HepG2 (cell line): ENCODE results near the gene RPS8. TPM values are rescaled to one million over a fixed set of nuclear protein-coding genes. Genes with fewer than 3 reads are reported as not detected.

Source experiments
- ATM ChIP-seq: fragments of 450-650 bp; IDR thresholded peaks from 2 replicates; pipeline ENCODE4 v1.7.1; 2017; ENCODE audit warnings: mild to moderate bottlenecking, borderline replicate concordance
- FOXK1 ChIP-seq: sonication (generic); formaldehyde crosslinking; IDR thresholded peaks from 2 replicates; pipeline ENCODE4 v1.4.0; 2020; ENCODE audit warnings: low read depth, missing genetic modification reagents, borderline replicate concordance
- HNRNPUL1 ChIP-seq: fragments of 200-400 bp; formaldehyde crosslinking; IDR thresholded peaks from 2 replicates; pipeline ENCODE4 v1.6.1; 2017; ENCODE audit warnings: low read depth, mild to moderate bottlenecking, low read length, moderate library complexity
- HOXA9 ChIP-seq: sonication (generic); formaldehyde crosslinking; IDR thresholded peaks from 2 replicates; pipeline ENCODE4 v1.8.1; 2022; ENCODE audit warnings: missing genetic modification reagents, mild to moderate bottlenecking, moderate library complexity, borderline replicate concordance
- KDM5B ChIP-seq: sonication (generic); formaldehyde crosslinking; IDR thresholded peaks from 2 replicates; pipeline ENCODE4 v1.4.0; 2020; ENCODE audit warnings: missing genetic modification reagents, mild to moderate bottlenecking, borderline replicate concordance
- POLR2AphosphoS2 ChIP-seq: IDR thresholded peaks from 2 replicates; pipeline ENCODE4 v1.6.1; 2011; ENCODE audit warnings: low read depth, low read length, improper control_type of control experiment
- SKI ChIP-seq: fragments of 450-650 bp; IDR thresholded peaks from one replicate; pipeline ENCODE4 v1.6.1; 2018; ENCODE audit warnings: mild to moderate bottlenecking; ENCODE audit not compliant: partially characterized antibody
- SMAD9 ChIP-seq: sonication (generic); formaldehyde crosslinking; IDR thresholded peaks from 2 replicates; pipeline ENCODE4 v1.5.1; 2020; ENCODE audit warnings: mild to moderate bottlenecking, missing genetic modification reagents
- YEATS4 ChIP-seq: sonication (generic); formaldehyde crosslinking; IDR thresholded peaks from 2 replicates; pipeline ENCODE4 v1.4.0; 2020; ENCODE audit warnings: missing genetic modification reagents, borderline replicate concordance
- ZFP37 ChIP-seq: sonication (generic); formaldehyde crosslinking; IDR thresholded peaks from 2 replicates; pipeline ENCODE4 v1.4.0; 2020; ENCODE audit warnings: missing genetic modification reagents, borderline replicate concordance
- ZFP90 ChIP-seq: sonication (generic); formaldehyde crosslinking; IDR thresholded peaks from 2 replicates; pipeline ENCODE4 v1.8.0; 2022; ENCODE audit warnings: missing genetic modification reagents, mild to moderate bottlenecking, inconsistent platforms, borderline replicate concordance
- ZNF205 ChIP-seq: IDR thresholded peaks from 2 replicates; pipeline ENCODE4 v1.6.1; 2018; ENCODE audit warnings: missing biosample characterization, missing genetic modification reagents
- ZNF280B ChIP-seq: sonication (generic); formaldehyde crosslinking; IDR thresholded peaks from 2 replicates; pipeline ENCODE4 v1.5.0; 2020; ENCODE audit warnings: missing genetic modification reagents, mild to moderate bottlenecking, borderline replicate concordance
- polyA plus RNA-seq, 8 experiments: library from polyadenylated mRNA; depleted of rRNA in 3 of 8; stranded (reverse) in 7 of 8; unstranded in 1 of 8; fragments of >200 nt; fragmentation: Illumina TruSeq in 4 of 8; extraction: Trizol in 4 of 8; gene quantifications; 2 replicates each; pipeline versions ENCODE4 v1.2.1 to v1.2.3, GENCODE V29; 2011 to 2016; ENCODE audit warnings: low read depth in 4 of 8, missing spikeins in 1 of 8, mixed read lengths in 1 of 8; ENCODE audit not compliant: insufficient read depth in 1 of 8
- total RNA-seq, 5 experiments: library from RNA; depleted of rRNA; stranded (reverse); fragments of >200 nt; fragmentation: Illumina TruSeq; extraction: Trizol; gene quantifications; 2 replicates each; pipeline ENCODE4 v1.2.3, GENCODE V29; 2016; ENCODE audit warnings: low read depth in 1 of 5
- TF ChIP-seq, protein P1 (sequence below): sonication (generic); formaldehyde crosslinking; IDR thresholded peaks from 2 replicates; pipeline ENCODE4 v1.5.1; 2020; ENCODE audit warnings: missing genetic modification reagents, mild to moderate bottlenecking, borderline replicate concordance
- TF ChIP-seq, protein P2 (sequence below): sonication (generic); formaldehyde crosslinking; IDR thresholded peaks from 2 replicates; pipeline ENCODE4 v1.4.0; 2020; ENCODE audit warnings: mild to moderate bottlenecking, missing genetic modification reagents
- TF ChIP-seq, protein P3 (sequence below), 2 experiments: sonication (generic) in 1 of 2; formaldehyde crosslinking in 1 of 2; IDR thresholded peaks; 2 replicates each; pipeline versions ENCODE4 v1.4.0 to v1.6.1; 2016 to 2020; ENCODE audit warnings: borderline replicate concordance in 1 of 2, low read depth in 1 of 2, mild to moderate bottlenecking in 1 of 2, missing genetic modification reagents in 1 of 2

RPS8 gene
- total and polyA plus RNA-seq, 2 of the 13 experiments (the other 11 are each of a cell fraction or from before 2014, with no cell fraction given) = 2,628 to 2,822 TPM

GRCh38 chr1:44799770-44800584 lies 24.6 kb downstream of the RPS8 start, which contains the start of gene PLK3 (continued):
- peak; percentile 96 for TF ChIP-seq ZNF280B (CRISPR knock-in tag)
- peak; percentile 98 for TF ChIP-seq YEATS4 (CRISPR knock-in tag)
- peak; percentile 92 for TF ChIP-seq SKI
- TF ChIP-seq FOXK1 = peak; percentile 29; the same call in 1 of the 2 replicates
- TF ChIP-seq, protein P1, sequence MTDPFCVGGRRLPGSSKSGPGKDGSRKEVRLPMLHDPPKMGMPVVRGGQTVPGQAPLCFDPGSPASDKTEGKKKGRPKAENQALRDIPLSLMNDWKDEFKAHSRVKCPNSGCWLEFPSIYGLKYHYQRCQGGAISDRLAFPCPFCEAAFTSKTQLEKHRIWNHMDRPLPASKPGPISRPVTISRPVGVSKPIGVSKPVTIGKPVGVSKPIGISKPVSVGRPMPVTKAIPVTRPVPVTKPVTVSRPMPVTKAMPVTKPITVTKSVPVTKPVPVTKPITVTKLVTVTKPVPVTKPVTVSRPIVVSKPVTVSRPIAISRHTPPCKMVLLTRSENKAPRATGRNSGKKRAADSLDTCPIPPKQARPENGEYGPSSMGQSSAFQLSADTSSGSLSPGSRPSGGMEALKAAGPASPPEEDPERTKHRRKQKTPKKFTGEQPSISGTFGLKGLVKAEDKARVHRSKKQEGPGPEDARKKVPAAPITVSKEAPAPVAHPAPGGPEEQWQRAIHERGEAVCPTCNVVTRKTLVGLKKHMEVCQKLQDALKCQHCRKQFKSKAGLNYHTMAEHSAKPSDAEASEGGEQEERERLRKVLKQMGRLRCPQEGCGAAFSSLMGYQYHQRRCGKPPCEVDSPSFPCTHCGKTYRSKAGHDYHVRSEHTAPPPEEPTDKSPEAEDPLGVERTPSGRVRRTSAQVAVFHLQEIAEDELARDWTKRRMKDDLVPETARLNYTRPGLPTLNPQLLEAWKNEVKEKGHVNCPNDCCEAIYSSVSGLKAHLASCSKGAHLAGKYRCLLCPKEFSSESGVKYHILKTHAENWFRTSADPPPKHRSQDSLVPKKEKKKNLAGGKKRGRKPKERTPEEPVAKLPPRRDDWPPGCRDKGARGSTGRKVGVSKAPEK (CRISPR knock-in tag) = no peak
- TF ChIP-seq ATM = no peak
- 0 out of 2 replicates have a peak, but pooled peaks have one; percentile 31 for TF ChIP-seq HNRNPUL1
- peak; percentile 71; the same call in 1 of the 2 replicates for TF ChIP-seq ZNF205
- peak; percentile 66; the same call in 1 of the 2 replicates for TF ChIP-seq KDM5B (CRISPR knock-in tag)
- TF ChIP-seq POLR2AphosphoS2 = 0 out of 2 replicates have a peak, but pooled peaks have one; percentile 50
- TF ChIP-seq SMAD9 (CRISPR knock-in tag) = no peak
- TF ChIP-seq HOXA9 (CRISPR knock-in tag) = peak; percentile 57; the same call in 1 of the 2 replicates
- TF ChIP-seq, protein P2, sequence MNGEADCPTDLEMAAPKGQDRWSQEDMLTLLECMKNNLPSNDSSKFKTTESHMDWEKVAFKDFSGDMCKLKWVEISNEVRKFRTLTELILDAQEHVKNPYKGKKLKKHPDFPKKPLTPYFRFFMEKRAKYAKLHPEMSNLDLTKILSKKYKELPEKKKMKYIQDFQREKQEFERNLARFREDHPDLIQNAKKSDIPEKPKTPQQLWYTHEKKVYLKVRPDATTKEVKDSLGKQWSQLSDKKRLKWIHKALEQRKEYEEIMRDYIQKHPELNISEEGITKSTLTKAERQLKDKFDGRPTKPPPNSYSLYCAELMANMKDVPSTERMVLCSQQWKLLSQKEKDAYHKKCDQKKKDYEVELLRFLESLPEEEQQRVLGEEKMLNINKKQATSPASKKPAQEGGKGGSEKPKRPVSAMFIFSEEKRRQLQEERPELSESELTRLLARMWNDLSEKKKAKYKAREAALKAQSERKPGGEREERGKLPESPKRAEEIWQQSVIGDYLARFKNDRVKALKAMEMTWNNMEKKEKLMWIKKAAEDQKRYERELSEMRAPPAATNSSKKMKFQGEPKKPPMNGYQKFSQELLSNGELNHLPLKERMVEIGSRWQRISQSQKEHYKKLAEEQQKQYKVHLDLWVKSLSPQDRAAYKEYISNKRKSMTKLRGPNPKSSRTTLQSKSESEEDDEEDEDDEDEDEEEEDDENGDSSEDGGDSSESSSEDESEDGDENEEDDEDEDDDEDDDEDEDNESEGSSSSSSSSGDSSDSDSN (CRISPR knock-in tag) = peak; percentile 87
- TF ChIP-seq, protein P3, sequence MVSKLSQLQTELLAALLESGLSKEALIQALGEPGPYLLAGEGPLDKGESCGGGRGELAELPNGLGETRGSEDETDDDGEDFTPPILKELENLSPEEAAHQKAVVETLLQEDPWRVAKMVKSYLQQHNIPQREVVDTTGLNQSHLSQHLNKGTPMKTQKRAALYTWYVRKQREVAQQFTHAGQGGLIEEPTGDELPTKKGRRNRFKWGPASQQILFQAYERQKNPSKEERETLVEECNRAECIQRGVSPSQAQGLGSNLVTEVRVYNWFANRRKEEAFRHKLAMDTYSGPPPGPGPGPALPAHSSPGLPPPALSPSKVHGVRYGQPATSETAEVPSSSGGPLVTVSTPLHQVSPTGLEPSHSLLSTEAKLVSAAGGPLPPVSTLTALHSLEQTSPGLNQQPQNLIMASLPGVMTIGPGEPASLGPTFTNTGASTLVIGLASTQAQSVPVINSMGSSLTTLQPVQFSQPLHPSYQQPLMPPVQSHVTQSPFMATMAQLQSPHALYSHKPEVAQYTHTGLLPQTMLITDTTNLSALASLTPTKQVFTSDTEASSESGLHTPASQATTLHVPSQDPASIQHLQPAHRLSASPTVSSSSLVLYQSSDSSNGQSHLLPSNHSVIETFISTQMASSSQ (IDR thresholded peaks at IDR 0.05; ENCODE audit: low read depth) = no peak
- TF ChIP-seq, protein P3 (CRISPR knock-in tag; IDR thresholded peaks at IDR 0.05; ENCODE audit: borderline replicate concordance) = peak; percentile 70; the same call in 1 of the 2 replicates
- 0 out of 2 replicates have a peak, but pooled peaks have one; percentile 56 for TF ChIP-seq ZFP90
- no peak for TF ChIP-seq ZFP37
